ENCODE data around the gene FATE1. TPM values are rescaled to one million over a fixed set of nuclear protein-coding genes. Genes with fewer than 3 reads are reported as not detected.

Gene FATE1
- total and polyA plus RNA-seq, 12 donors, result 0.25 to 2.2 (median 0.58) TPM; not detected in 5

GRCh38 chrX:151714362-151714761 lies 1.5 kb upstream of the FATE1 start:
- no peak for TF ChIP-seq CTCF (IDR thresholded peaks at IDR 0.05)
- ATAC-seq (no peak), DNase-seq (no peak)
- H3K4me1 ChIP-seq, result peaks cover 0 to 25% (median 5%) of the 10 kb centered on the region in 9 donors
- no peak overlapping the region for H3K27ac ChIP-seq
- no peak overlapping the region for H3K4me3 ChIP-seq
- intact Hi-C loops (cut with DNase I), result no loop called here
- no peaks in the 10 kb centered on the region for H3K9me3 ChIP-seq
- peaks cover 0 to 9% (median 0%) of the 10 kb centered on the region in 7 donors for H3K27me3 ChIP-seq
- 68 to 71% methylated on average over 4 to 5 of the region's 5 CpGs for WGBS, 2 donors
- H3K36me3 ChIP-seq, result no peaks in the 10 kb centered on the region

GRCh38 chrX:151722241-151722846 lies 6.5 kb downstream of the FATE1 start:
- Histone ChIP-seq H3K4me3 (no peak overlapping the region), H3K27me3 (peaks cover 0 to 4% (median 0%) of the 10 kb centered on the region in 7 donors), H3K4me1 (peaks cover 0 to 18% (median 10%) of the 10 kb centered on the region in 9 donors), H3K9me3 (no peaks in the 10 kb centered on the region), H3K27ac (peak overlapping the region in 5 of 10 donors; percentile 25 to 56 (median 47)), H3K36me3 (no peaks in the 10 kb centered on the region)
- 58 to 59% methylated on average over 19 to 24 of the region's 24 CpGs for WGBS, 2 donors
- TF ChIP-seq CTCF (IDR thresholded peaks at IDR 0.05), result peak in 8 of 9 donors; percentile 17 to 53 (median 36)
- ATAC-seq (peak in 6 of 8 donors; percentile 27 to 69 (median 54)), DNase-seq (peak; percentile 13 to 40)
- intact Hi-C loops (cut with DNase I), result loop anchor here in 2 of 10 donors (5.0 kb wide), 1 partner anchor 570 kb away; no protein-coding TSS in a partner anchor

- Histone ChIP-seq H3K4me1 (peaks cover 0 to 18% (median 10%) of the 10 kb centered on the region in 9 donors), H3K36me3 (no peaks in the 10 kb centered on the region), H3K27me3 (peaks cover 0 to 4% (median 0%) of the 10 kb centered on the region in 7 donors), H3K27ac (peak overlapping the region in 7 of 10 donors; percentile 35 to 70 (median 58)), H3K9me3 (no peaks in the 10 kb centered on the region), H3K4me3 (no peak overlapping the region)
- WGBS, 2 donors, result 67 to 70% methylated on average over 7 of the region's 7 CpGs
- TF ChIP-seq CTCF (IDR thresholded peaks at IDR 0.05), result peak in 1 of 9 donors; percentile 10
- ATAC-seq (peak; percentile 21 to 87 (median 81)), DNase-seq (peak in 1 of 2 donors; percentile 39)
- intact Hi-C loops (cut with DNase I), result loop anchor here in 2 of 10 donors (5.0 kb wide), 1 partner anchor 571 kb away; no protein-coding TSS in a partner anchor
These were observed 7.4 kb downstream of the FATE1 start for GRCh38 chrX:151723156-151723760.

GRCh38 chrX:151724563-151725337 lies 8.9 kb downstream of the FATE1 start:
- no peak for DNase-seq

More at GRCh38 chrX:151724563-151725337, 8.9 kb downstream of the FATE1 start:
- Histone ChIP-seq H3K9me3 (no peaks in the 10 kb centered on the region), H3K36me3 (no peaks in the 10 kb centered on the region), H3K27ac (peak overlapping the region in 6 of 10 donors; percentile 35 to 70 (median 61)), H3K4me3 (no peak overlapping the region), H3K4me1 (peaks cover 0 to 18% (median 10%) of the 10 kb centered on the region in 9 donors), H3K27me3 (peaks cover 0 to 4% (median 0%) of the 10 kb centered on the region in 7 donors)
- 34 to 49% methylated on average over 5 to 7 of the region's 7 CpGs for WGBS, 2 donors
- intact Hi-C loops (cut with DNase I), result loop anchor here in 2 of 10 donors (5.0 kb wide), 1 partner anchor 572 kb away; no protein-coding TSS in a partner anchor
- TF ChIP-seq CTCF (IDR thresholded peaks at IDR 0.05), result no peak
- ATAC-seq, result peak in 2 of 8 donors; percentile 22 to 31
